SK-N-MC (cell line): ENCODE data around the gene UBB.

ENCODE experiments used
- DNase-seq: peaks from one replicate; pipeline ENCODE4 v3.0.0-alpha.2; 2011; ENCODE audit warnings: low read depth, low spot score
- H3K27ac ChIP-seq: fragments of 200-600 bp; sonication (generic); 2 replicates; pipeline ENCODE4 v1.5.1; 2016; ENCODE audit warnings: mixed run types
- H3K36me3 ChIP-seq: fragments of 200-600 bp; sonication (generic); 2 replicates; pipeline ENCODE4 v1.6.1; 2017; ENCODE audit warnings: antibody characterized with exemption, low read length, mixed read lengths; ENCODE audit not compliant: insufficient read depth
- H3K4me3 ChIP-seq: fragments of 200-600 bp; sonication (generic); 2 replicates; pipeline ENCODE4 v1.5.1; 2016
- H3K9ac ChIP-seq: fragments of 200-600 bp; sonication (generic); 2 replicates; pipeline ENCODE4 v1.8.0; 2017; ENCODE audit warnings: mixed run types, mixed read lengths; ENCODE audit not compliant: insufficient read length
- H3K9me3 ChIP-seq: fragments of 200-600 bp; sonication (generic); 2 replicates; pipeline ENCODE4 v1.6.1; 2017; ENCODE audit warnings: low read depth, mild to moderate bottlenecking, antibody characterized with exemption, low read length, moderate library complexity, mixed read lengths
- EZH2 ChIP-seq: fragments of 200-600 bp; sonication (generic); IDR thresholded peaks from one replicate; pipeline ENCODE4 v1.6.1; 2017; ENCODE audit warnings: antibody characterized with exemption
- FOXP2 ChIP-seq: optimal IDR thresholded peaks from 2 replicates; pipeline ENCODE3; 2011; ENCODE audit warnings: mild to moderate bottlenecking, moderate library complexity; ENCODE audit not compliant: insufficient read depth; ENCODE audit errors: extremely low read length, control extremely low read depth
- POLR2AphosphoS5 ChIP-seq: IDR thresholded peaks from 2 replicates; pipeline ENCODE4 v1.6.1; 2012; ENCODE audit warnings: mild to moderate bottlenecking, low read depth, low read length, borderline replicate concordance

Gene UBB

GRCh38 chr17:16406742-16407674, 26.1 kb downstream of the UBB start:
- H3K9ac ChIP-seq = no peak overlapping the region
- H3K4me3 ChIP-seq = peak overlapping the region; percentile 33
- no peak overlapping the region for H3K27ac ChIP-seq

GRCh38 chr17:16407911-16408588, 27.2 kb downstream of the UBB start:
- H3K4me3 ChIP-seq = no peak overlapping the region
- H3K36me3 ChIP-seq = no peaks in the 10 kb centered on the region
- TF ChIP-seq POLR2AphosphoS5 (no peak), FOXP2 (no peak), EZH2 (no peak)
- no peak for DNase-seq
- H3K9me3 ChIP-seq = no peaks in the 10 kb centered on the region
- H3K9ac ChIP-seq = no peak overlapping the region
- H3K27ac ChIP-seq = no peak overlapping the region

More at GRCh38 chr17:16406742-16407674, 26.1 kb downstream of the UBB start:
- TF ChIP-seq POLR2AphosphoS5 = no peak
- no peak for TF ChIP-seq EZH2
- TF ChIP-seq FOXP2 = no peak
- Histone ChIP-seq H3K9me3 (no peaks in the 10 kb centered on the region), H3K36me3 (no peaks in the 10 kb centered on the region)
- no peak for DNase-seq

GRCh38 chr17:16415031-16415924, 34.4 kb downstream of the UBB start, which contains the start of gene TRPV2:
Gene TRPV2 (plus strand): TSS chr17:16415571. CDS start chr17:16417669, 2,098 bp downstream.
- no peak for DNase-seq
- no peak within 1 kb of the TSS for H3K4me3 ChIP-seq
- H3K27ac ChIP-seq = no peak within 1 kb of the TSS

GRCh38 chr17:16417399-16417798, 36.5 kb downstream of the UBB start:
- no peak overlapping the region for H3K9ac ChIP-seq
- no peak overlapping the region for H3K4me3 ChIP-seq
- no peaks in the 10 kb centered on the region for H3K36me3 ChIP-seq
- TF ChIP-seq FOXP2 (no peak), POLR2AphosphoS5 (no peak), EZH2 (no peak)
- DNase-seq = no peak
- no peak overlapping the region for H3K27ac ChIP-seq
- H3K9me3 ChIP-seq = no peaks in the 10 kb centered on the region

More at GRCh38 chr17:16415031-16415924, 34.4 kb downstream of the UBB start, which contains the start of gene TRPV2:
- no peaks in the 10 kb centered on the region for H3K9me3 ChIP-seq
- H3K9ac ChIP-seq = no peak within 1 kb of the TSS
- TF ChIP-seq EZH2 (no peak), FOXP2 (no peak), POLR2AphosphoS5 (no peak)
- H3K36me3 ChIP-seq = no peaks in the 10 kb centered on the region

GRCh38 chr17:16417896-16418684, 37.2 kb downstream of the UBB start:
- no peak overlapping the region for H3K4me3 ChIP-seq
- no peaks in the 10 kb centered on the region for H3K9me3 ChIP-seq
- TF ChIP-seq POLR2AphosphoS5 (no peak), FOXP2 (no peak), EZH2 (no peak)
- H3K9ac ChIP-seq = no peak overlapping the region
- no peak for DNase-seq
- H3K27ac ChIP-seq = no peak overlapping the region
- H3K36me3 ChIP-seq = no peaks in the 10 kb centered on the region

- no peak overlapping the region for H3K9ac ChIP-seq
- H3K4me3 ChIP-seq = no peak overlapping the region
- no peak for DNase-seq
- TF ChIP-seq EZH2 = no peak
- TF ChIP-seq FOXP2 = no peak
- no peak for TF ChIP-seq POLR2AphosphoS5
- H3K9me3 ChIP-seq = no peaks in the 10 kb centered on the region
- no peak overlapping the region for H3K27ac ChIP-seq
- no peaks in the 10 kb centered on the region for H3K36me3 ChIP-seq
These were observed 37.8 kb downstream of the UBB start for GRCh38 chr17:16418685-16419068.

GRCh38 chr17:16419074-16419928, 38.4 kb downstream of the UBB start:
- Histone ChIP-seq H3K27ac (no peak overlapping the region), H3K9ac (no peak overlapping the region), H3K36me3 (no peaks in the 10 kb centered on the region), H3K4me3 (no peak overlapping the region), H3K9me3 (no peaks in the 10 kb centered on the region)
- no peak for TF ChIP-seq EZH2
- no peak for TF ChIP-seq POLR2AphosphoS5
- no peak for TF ChIP-seq FOXP2
- DNase-seq = no peak

- no peak for DNase-seq
- Histone ChIP-seq H3K27ac (no peak overlapping the region), H3K4me3 (no peak overlapping the region), H3K36me3 (no peaks in the 10 kb centered on the region), H3K9me3 (no peaks in the 10 kb centered on the region), H3K9ac (no peak overlapping the region)
- no peak for TF ChIP-seq EZH2
- no peak for TF ChIP-seq FOXP2
- TF ChIP-seq POLR2AphosphoS5 = no peak
These were observed 39.0 kb downstream of the UBB start for GRCh38 chr17:16419929-16420271.
